ENCODE data around the gene PLXDC1.

GRCh38 chr17:39084558-39084957 is 66.9 kb downstream of the PLXDC1 start:
- TF ChIP-seq CTCF (IDR thresholded peaks at IDR 0.05; ENCODE audit: low read depth, low read length, poor library complexity, severe bottlenecking) (no peak), EZH2phosphoT487 (IDR thresholded peaks at IDR 0.05; ENCODE audit: borderline replicate concordance, low read length) (no peak)
